ENCODE measurements around the gene SPACA4. TPM values are rescaled to one million over a fixed set of nuclear protein-coding genes. Genes with fewer than 3 reads are reported as not detected.

The SPACA4 gene
- total and polyA plus RNA-seq, 7 donors: 0.34 TPM; not detected in 6

DNA sequence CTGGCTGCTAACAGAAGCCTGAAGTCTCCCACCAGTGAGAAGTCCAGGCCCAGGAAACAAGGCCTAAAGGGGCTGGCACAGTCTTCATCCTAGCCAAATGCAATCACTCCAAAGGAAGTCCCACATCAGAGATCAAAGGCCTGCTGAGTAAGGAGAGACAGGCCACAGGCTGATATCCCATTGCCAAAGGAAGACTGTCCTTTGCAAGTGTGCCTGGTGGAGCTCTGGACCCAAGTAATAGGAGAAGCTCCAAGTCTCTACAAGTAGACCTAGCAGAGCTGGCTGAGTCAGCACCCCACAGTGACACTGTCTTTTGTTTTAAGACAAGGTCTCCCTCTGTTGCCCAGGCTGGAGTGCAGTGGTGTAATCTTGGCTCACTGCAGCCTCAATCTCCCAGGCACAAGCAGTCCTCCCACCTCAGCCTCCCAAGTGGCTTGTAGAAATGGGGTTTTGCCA lies 26.2 kb downstream of the SPACA4 start:
- H3K4me1 ChIP-seq: peaks cover 0 to 69% (median 60%) of the 10 kb centered on the region in 4 donors
- peak overlapping the region in 3 of 4 donors; percentile 91 to 99 (median 93) for H3K27ac ChIP-seq
- no peak for TF ChIP-seq CTCF (IDR thresholded peaks at IDR 0.05)
- no peak for TF ChIP-seq POLR2AphosphoS5 (IDR thresholded peaks at IDR 0.05)
- no peaks in the 10 kb centered on the region for H3K9me3 ChIP-seq
- H3K4me3 ChIP-seq: no peak overlapping the region
- intact Hi-C loops (cut with DNase I): loop anchor here (5.0 to 10.0 kb wide), 3 partner anchors 332 to 1185 kb away; partner anchors contain the start of genes FLT3LG, FTL and MED25
- DNase-seq: no peak
- peaks cover 0 to 21% (median 4%) of the 10 kb centered on the region in 4 donors for H3K36me3 ChIP-seq
- no peaks in the 10 kb centered on the region for H3K27me3 ChIP-seq

- intact Hi-C loops (cut with DNase I): loop anchor here (5.0 to 10.0 kb wide), 3 partner anchors 331 to 1184 kb away; partner anchors contain the start of genes FLT3LG, FTL and MED25
- 52 to 75% methylated on average over 22 of the region's 22 CpGs for WGBS, 2 donors
- H3K36me3 ChIP-seq: peaks cover 0 to 20% (median 4%) of the 10 kb centered on the region in 4 donors
Measured at GRCh38 chr19:48633148-48634035, 26.9 kb downstream of the SPACA4 start.

DNA sequence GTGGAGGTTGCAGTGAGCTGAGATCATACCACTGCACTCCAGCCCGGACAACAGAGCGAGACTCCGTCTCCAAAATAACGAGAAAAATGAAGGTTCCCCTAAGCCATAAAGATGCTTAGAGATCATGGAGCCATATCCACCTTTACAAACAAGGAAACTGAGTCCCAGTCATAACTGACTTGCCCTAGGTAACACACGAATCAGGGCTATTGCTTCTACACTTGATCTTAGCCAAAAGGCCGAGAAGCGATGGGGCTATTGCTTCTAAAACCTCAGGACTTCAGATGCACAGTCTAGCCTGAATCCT lies 27.4 kb downstream of the SPACA4 start:
- intact Hi-C loops (cut with DNase I): loop anchor here (5.0 to 10.0 kb wide), 3 partner anchors 331 to 1183 kb away; partner anchors contain the start of genes FLT3LG, FTL and MED25
- Histone ChIP-seq H3K4me3 (peak overlapping the region in 3 of 4 donors; percentile 61 to 89 (median 66)), H3K9me3 (no peaks in the 10 kb centered on the region), H3K27ac (peak overlapping the region; percentile 91 to 99 (median 96)), H3K27me3 (no peaks in the 10 kb centered on the region), H3K4me1 (peaks cover 0 to 76% (median 67%) of the 10 kb centered on the region in 4 donors), H3K36me3 (peaks cover 0 to 20% (median 4%) of the 10 kb centered on the region in 4 donors)
- DNase-seq: no peak
- TF ChIP-seq POLR2A (IDR thresholded peaks at IDR 0.05) (no peak), EP300 (IDR thresholded peaks at IDR 0.05) (no peak), CTCF (IDR thresholded peaks at IDR 0.05) (no peak), POLR2AphosphoS5 (IDR thresholded peaks at IDR 0.05) (no peak)
- WGBS, 2 donors: 39 to 58% methylated on average over 7 of the region's 7 CpGs

More at GRCh38 chr19:48633148-48634035, 26.9 kb downstream of the SPACA4 start:
- Histone ChIP-seq H3K27me3 (no peaks in the 10 kb centered on the region), H3K4me1 (peaks cover 0 to 70% (median 61%) of the 10 kb centered on the region in 4 donors), H3K9me3 (no peaks in the 10 kb centered on the region), H3K27ac (peak overlapping the region; percentile 91 to 99 (median 96)), H3K4me3 (peak overlapping the region in 3 of 4 donors; percentile 61 to 89 (median 66))
- TF ChIP-seq POLR2AphosphoS5 (IDR thresholded peaks at IDR 0.05) (peak in 1 of 4 donors; percentile 24), EP300 (IDR thresholded peaks at IDR 0.05) (no peak)
- DNase-seq: no peak

GRCh38 chr19:48634424-48635262 lies 28.1 kb downstream of the SPACA4 start:
- WGBS, 2 donors: 3 to 5% methylated on average over 37 of the region's 37 CpGs

More at GRCh38 chr19:48634424-48635262, 28.1 kb downstream of the SPACA4 start:
- intact Hi-C loops (cut with DNase I): loop anchor here (5.0 to 10.0 kb wide), 3 partner anchors 330 to 1183 kb away; partner anchors contain the start of genes FLT3LG, FTL and MED25
- Histone ChIP-seq H3K4me1 (peaks cover 0 to 72% (median 65%) of the 10 kb centered on the region in 4 donors), H3K36me3 (peaks cover 0 to 20% (median 4%) of the 10 kb centered on the region in 4 donors), H3K4me3 (peak overlapping the region; percentile 9 to 89 (median 64)), H3K27ac (peak overlapping the region; percentile 91 to 99 (median 96)), H3K27me3 (no peaks in the 10 kb centered on the region), H3K9me3 (no peaks in the 10 kb centered on the region)
- TF ChIP-seq EP300 (IDR thresholded peaks at IDR 0.05) (peak in 2 of 4 donors; percentile 46 to 89), POLR2A (IDR thresholded peaks at IDR 0.05) (peak; percentile 57 to 79), CTCF (IDR thresholded peaks at IDR 0.05) (no peak), POLR2AphosphoS5 (IDR thresholded peaks at IDR 0.05) (peak; percentile 59 to 92 (median 90))
- DNase-seq: peak; percentile 99
